IMR-90 (cell line): ENCODE measurements around the gene WDR76.

Experiments used
- FOS ChIP-seq: fragments of 150-350 bp; IDR thresholded peaks from 2 replicates; pipeline ENCODE4 v1.6.1; 2016; ENCODE audit warnings: low read depth, low read length
- MAFK ChIP-seq: IDR thresholded peaks from 2 replicates; pipeline ENCODE4 v1.6.1; 2012; ENCODE audit warnings: low read depth, low read length, improper control_type of control experiment
- MXI1 ChIP-seq: IDR thresholded peaks from 2 replicates; pipeline ENCODE4 v1.6.1; 2012; ENCODE audit warnings: low read depth, mild to moderate bottlenecking, low read length, moderate library complexity, borderline replicate concordance
- POLR2A ChIP-seq: IDR thresholded peaks from 2 replicates; pipeline ENCODE4 v1.6.1; 2012; ENCODE audit warnings: mild to moderate bottlenecking, low read depth, low read length
- RFX5 ChIP-seq: IDR thresholded peaks from 2 replicates; pipeline ENCODE4 v1.8.0; 2012; ENCODE audit warnings: low read depth, mild to moderate bottlenecking, low read length, moderate library complexity
- TF ChIP-seq, protein P1 (sequence below): conservative IDR thresholded peaks from 2 replicates; pipeline ENCODE4 v1.5.1; 2012; ENCODE audit warnings: mild to moderate bottlenecking, low read depth, low read length, improper control_type of control experiment

DNA sequence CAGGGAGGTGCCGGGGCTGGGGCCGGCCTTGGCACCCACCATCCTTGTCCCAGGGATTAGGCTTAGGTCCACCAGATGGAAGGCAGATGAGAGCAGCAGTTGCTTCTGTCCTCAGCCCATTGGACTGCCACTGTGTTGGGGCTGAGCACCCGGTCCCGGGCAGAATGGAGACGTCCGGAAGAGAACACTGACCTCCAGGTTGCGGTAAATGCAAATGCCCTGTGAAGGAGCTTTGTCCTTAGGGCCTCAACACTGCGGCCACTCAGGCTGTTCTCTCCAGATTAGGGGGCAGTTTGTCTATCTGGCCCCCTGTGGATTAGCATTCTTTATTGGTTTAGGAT is 26.9 kb upstream of the WDR76 start, which contains the start of gene SERINC4:
- TF ChIP-seq POLR2A (no peak), RFX5 (no peak), MXI1 (no peak), FOS (no peak), MAFK (no peak)
- TF ChIP-seq, protein P1, sequence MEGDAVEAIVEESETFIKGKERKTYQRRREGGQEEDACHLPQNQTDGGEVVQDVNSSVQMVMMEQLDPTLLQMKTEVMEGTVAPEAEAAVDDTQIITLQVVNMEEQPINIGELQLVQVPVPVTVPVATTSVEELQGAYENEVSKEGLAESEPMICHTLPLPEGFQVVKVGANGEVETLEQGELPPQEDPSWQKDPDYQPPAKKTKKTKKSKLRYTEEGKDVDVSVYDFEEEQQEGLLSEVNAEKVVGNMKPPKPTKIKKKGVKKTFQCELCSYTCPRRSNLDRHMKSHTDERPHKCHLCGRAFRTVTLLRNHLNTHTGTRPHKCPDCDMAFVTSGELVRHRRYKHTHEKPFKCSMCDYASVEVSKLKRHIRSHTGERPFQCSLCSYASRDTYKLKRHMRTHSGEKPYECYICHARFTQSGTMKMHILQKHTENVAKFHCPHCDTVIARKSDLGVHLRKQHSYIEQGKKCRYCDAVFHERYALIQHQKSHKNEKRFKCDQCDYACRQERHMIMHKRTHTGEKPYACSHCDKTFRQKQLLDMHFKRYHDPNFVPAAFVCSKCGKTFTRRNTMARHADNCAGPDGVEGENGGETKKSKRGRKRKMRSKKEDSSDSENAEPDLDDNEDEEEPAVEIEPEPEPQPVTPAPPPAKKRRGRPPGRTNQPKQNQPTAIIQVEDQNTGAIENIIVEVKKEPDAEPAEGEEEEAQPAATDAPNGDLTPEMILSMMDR, result no peak
